T follicular helper cell (primary cell): ENCODE measurements around the gene C5AR1.
"Not testable (repeated sequence)": the region's sequence is repeated elsewhere in the genome, so short reads cannot be mapped to it uniquely, and the experiment has no call there.

ENCODE experiments used
- DNase-seq: peaks from one replicate; pipeline ENCODE4 v3.0.0-alpha.2; 2020; ENCODE audit warnings: low read depth
- total RNA-seq, 2 experiments: gene quantifications; one replicate each; lab custom pipeline; 2026; lab: John Stamatoyannopoulos, UW

C5AR1 gene
- total RNA-seq: 0.26 to 0.30 reads per million in 2 experiments

GRCh38 chr19:47309608-47310007 lies at the start of gene C5AR1:
Gene C5AR1, plus strand, starts transcription at chr19:47309861. Its CDS starts 35 bp downstream, at chr19:47309896.
- DNase-seq: no peak

- DNase-seq: no peak
Measured at GRCh38 chr19:47260476-47260875, 49.2 kb upstream of the C5AR1 start.

GRCh38 chr19:47261946-47262793 lies 47.5 kb upstream of the C5AR1 start:
- DNase-seq: not testable (repeated sequence)

GRCh38 chr19:47264629-47265028 lies 45.0 kb upstream of the C5AR1 start:
- no peak for DNase-seq

GRCh38 chr19:47266401-47266941 lies 43.2 kb upstream of the C5AR1 start:
- no peak for DNase-seq

GRCh38 chr19:47267350-47267759 lies 42.3 kb upstream of the C5AR1 start:
- no peak for DNase-seq

GRCh38 chr19:47268028-47268427 lies 41.6 kb upstream of the C5AR1 start:
- no peak for DNase-seq

- DNase-seq: no peak
Measured at GRCh38 chr19:47269596-47269995, 40.1 kb upstream of the C5AR1 start.

GRCh38 chr19:47270408-47270807 lies 39.3 kb upstream of the C5AR1 start:
- no peak for DNase-seq

- no peak for DNase-seq
Measured at GRCh38 chr19:47271949-47272348, 37.7 kb upstream of the C5AR1 start.

- peak; percentile 44 for DNase-seq
Measured at GRCh38 chr19:47272448-47273312, 37.0 kb upstream of the C5AR1 start.

GRCh38 chr19:47273313-47274070 lies 36.2 kb upstream of the C5AR1 start:
- peak; percentile 83 for DNase-seq

GRCh38 chr19:47274071-47274890 lies 35.4 kb upstream of the C5AR1 start, which contains the start of gene INAFM1:
Gene INAFM1, plus strand, starts transcription at chr19:47274885. Its CDS starts 35 bp downstream, at chr19:47274920.
- peak; percentile 100 for DNase-seq

GRCh38 chr19:47274891-47275761 lies 34.5 kb upstream of the C5AR1 start:
- no peak for DNase-seq

GRCh38 chr19:47275791-47276461 lies 33.7 kb upstream of the C5AR1 start:
- no peak for DNase-seq

- DNase-seq: not testable (repeated sequence)
Measured at GRCh38 chr19:47276513-47276912, 33.1 kb upstream of the C5AR1 start.

GRCh38 chr19:47280183-47280797 lies 29.4 kb upstream of the C5AR1 start:
- DNase-seq: peak; percentile 37

GRCh38 chr19:47283405-47284059 lies 26.1 kb upstream of the C5AR1 start:
- no peak for DNase-seq
